Measurements from ENCODE around the gene SPN. TPM values are rescaled to one million over a fixed set of nuclear protein-coding genes. Genes with fewer than 3 reads are reported as not detected.

Gene SPN
- polyA plus RNA-seq, 2 of the 4 experiments (the other 2 are of a cell fraction): 0.03 TPM; not detected in 1

- ATAC-seq: no peak
- Histone ChIP-seq H3K4me3 (no peak overlapping the region), H3K4me1 (peaks cover 6% of the 10 kb centered on the region; the same call in 1 of the 3 replicates), H3K27ac (no peak overlapping the region), H3K4me2 (no peak overlapping the region), H3K9me3 (no peaks in the 10 kb centered on the region)
- ChIA-PET CTCF (interaction anchor here (0.7 to 4.7 kb wide), 9 partner anchors 10 to 741 kb away, joined by 3 to 33 read pairs (median 5); no protein-coding TSS in a partner anchor), POLR2A (no interaction called here)
- WGBS (ENCODE audit: missing lambda C conversion rate): 42% methylated on average over 2 of the region's 2 CpGs
- TF ChIP-seq SMC3 (IDR thresholded peaks at IDR 0.05) (no peak), RCOR1 (IDR thresholded peaks at IDR 0.05; ENCODE audit: low read depth, low read length) (no peak), RARB (CRISPR knock-in tag; IDR thresholded peaks at IDR 0.05) (no peak), USF2 (IDR thresholded peaks at IDR 0.05) (no peak), JUN (IDR thresholded peaks at IDR 0.05) (no peak), FOSB (CRISPR knock-in tag; IDR thresholded peaks at IDR 0.05) (no peak), CBX2 (IDR thresholded peaks at IDR 0.05; ENCODE audit: borderline replicate concordance, low read depth) (no peak), REST (IDR thresholded peaks at IDR 0.05) (no peak), SREBF2 (IDR thresholded peaks at IDR 0.05) (no peak), CHD2 (IDR thresholded peaks at IDR 0.05; ENCODE audit: low read length, partially characterized antibody) (no peak), HMGXB4 (CRISPR knock-in tag; IDR thresholded peaks at IDR 0.05; ENCODE audit: borderline replicate concordance) (no peak), ATOH8 (CRISPR knock-in tag; IDR thresholded peaks at IDR 0.05; ENCODE audit: low read depth) (no peak)
- DNase-seq (ENCODE audit: low read depth in 1 of 2, low spot score in 1 of 2): no peak
- FAIRE-seq: no peak
Measured at GRCh38 chr16:29714396-29714795, 51.3 kb downstream of the SPN start.

GRCh38 chr16:29714972-29715371 lies 51.9 kb downstream of the SPN start:
- TF ChIP-seq BHLHE40 (IDR thresholded peaks at IDR 0.05; ENCODE audit: low read depth, low read length) (no peak), NPAS2 (CRISPR knock-in tag; IDR thresholded peaks at IDR 0.05; ENCODE audit: borderline replicate concordance) (no peak), EHMT2 (IDR thresholded peaks at IDR 0.05; ENCODE audit: low read depth) (no peak), TP53 (CRISPR knock-in tag; IDR thresholded peaks at IDR 0.05) (no peak)
- CTCF ChIA-PET: interaction anchor here (1.2 to 4.7 kb wide), 9 partner anchors 10 to 317 kb away, joined by 3 to 33 read pairs (median 5); no protein-coding TSS in a partner anchor
- no peak for DNase-seq (ENCODE audit: low read depth in 1 of 2, low spot score in 1 of 2)
- Histone ChIP-seq H3K4me2 (no peak overlapping the region), H3K4me3 (no peak overlapping the region), H3K9me3 (no peaks in the 10 kb centered on the region), H3K4me1 (peaks cover 6% of the 10 kb centered on the region; the same call in 1 of the 3 replicates), H3K27ac (no peak overlapping the region)
- POLR2A ChIA-PET: no interaction called here
- 9% methylated on average over 1 of the region's 1 CpG for WGBS (ENCODE audit: missing lambda C conversion rate)
- no peak for FAIRE-seq
- ATAC-seq: no peak

All from A549 (cell line).